Right lobe of liver (tissue), 4 donors: ENCODE data around the gene PRKAR1B.

Experiments used
- CTCF ChIP-seq, 4 donors: fragments of 200-600 bp in 3 of 4; fragments of 450-650 bp in 1 of 4; IDR thresholded peaks; one replicate each; pipeline versions ENCODE4 v1.5.1 to v1.8.0; 2016 to 2022; ENCODE audit warnings: antibody characterized with exemption in 4 of 4, mild to moderate bottlenecking in 2 of 4
- POLR2A ChIP-seq: fragments of 450-650 bp; IDR thresholded peaks from one replicate; pipeline ENCODE4 v1.6.1; 2017; ENCODE audit warnings: antibody characterized with exemption, mild to moderate bottlenecking
- donor health status: DM: no; HTN: no; CAD: no.
- donor health status: DM: no; HTN: no; CAD: no.
- donor health status: DM: no; HTN: yes; CAD: no.

GRCh38 chr7:666454-667292 is 60.4 kb downstream of the PRKAR1B start:
- TF ChIP-seq CTCF (IDR thresholded peaks at IDR 0.05) (no peak), POLR2A (no peak)
